Common myeloid progenitor, CD34-positive (primary cell): Measurements from ENCODE around the gene ABTB2.

Experiments
- CTCF ChIA-PET: fragments of 350-600 bp; sonication (Branson Sonifier 250); formaldehyde crosslinking; loops from one replicate; lab custom pipeline; 2021; ENCODE audit warnings: antibody characterized with exemption; lab: Charles Lee
- POLR2A ChIA-PET: fragments of 350-600 bp; sonication (Branson Sonifier 250); formaldehyde crosslinking; loops from one replicate; lab custom pipeline; 2021; ENCODE audit warnings: antibody characterized with exemption; lab: Charles Lee
- DNase-seq, 3 donors: peaks; one replicate each; pipeline versions ENCODE4 v3.0.0 to v3.0.0-alpha.2; 2013
- H3K27ac ChIP-seq, 2 experiments: 1 replicate in 1 of 2; 2 replicates in 1 of 2; pipeline ENCODE4 v1.7.0; 2013; ENCODE audit warnings: inconsistent platforms in 2 of 2, low read length in 2 of 2, mild to moderate bottlenecking in 2 of 2, low read depth in 1 of 2, moderate library complexity in 1 of 2; ENCODE audit not compliant: severe bottlenecking in 2 of 2, insufficient read depth in 1 of 2, poor library complexity in 1 of 2
- H3K27me3 ChIP-seq, 5 experiments: replicated peaks in 2 of 5; 1 replicate in 3 of 5; 2 replicates in 2 of 5; pipeline versions ENCODE4 v1.6.1 to v1.7.0; 2013; ENCODE audit warnings: low read length in 4 of 5, mild to moderate bottlenecking in 2 of 5, moderate library complexity in 2 of 5, inconsistent platforms in 1 of 5; ENCODE audit not compliant: insufficient read depth in 5 of 5, control insufficient read depth in 4 of 5
- H3K36me3 ChIP-seq, 4 experiments: 1 replicate in 2 of 4; 2 replicates in 2 of 4; pipeline versions ENCODE4 v1.6.1 to v1.7.0; 2013; ENCODE audit warnings: low read length in 3 of 4, control low read depth in 1 of 4, mild to moderate bottlenecking in 1 of 4; ENCODE audit not compliant: control insufficient read depth in 4 of 4, insufficient read depth in 4 of 4
- H3K4me1 ChIP-seq, 4 experiments: 1 replicate in 3 of 4; 2 replicates in 1 of 4; pipeline versions ENCODE4 v1.6.1 to v1.7.1; 2013; ENCODE audit warnings: low read length in 3 of 4, mild to moderate bottlenecking in 3 of 4, control low read depth in 1 of 4, inconsistent platforms in 1 of 4, moderate library complexity in 1 of 4; ENCODE audit not compliant: control insufficient read depth in 4 of 4, insufficient read depth in 4 of 4; ENCODE audit errors: control extremely low read depth in 1 of 4
- H3K4me3 ChIP-seq, 7 experiments: 1 replicate in 4 of 7; 2 replicates in 3 of 7; pipeline versions ENCODE4 v1.5.1 to v1.7.0; 2013; ENCODE audit warnings: mild to moderate bottlenecking in 7 of 7, low read length in 6 of 7, moderate library complexity in 6 of 7, inconsistent platforms in 2 of 7, low read depth in 2 of 7, control low read depth in 1 of 7; ENCODE audit not compliant: insufficient read depth in 4 of 7, control insufficient read depth in 1 of 7; ENCODE audit errors: extremely low read depth in 1 of 7
- H3K9me3 ChIP-seq, 5 experiments: 1 replicate in 4 of 5; 2 replicates in 1 of 5; pipeline versions ENCODE4 v1.6.1 to v1.7.1; 2013; ENCODE audit warnings: low read length in 4 of 5, mild to moderate bottlenecking in 2 of 5, inconsistent platforms in 1 of 5, low read depth in 1 of 5, moderate library complexity in 1 of 5; ENCODE audit not compliant: control insufficient read depth in 4 of 5, insufficient read depth in 2 of 5; ENCODE audit errors: control extremely low read depth in 1 of 5
- WGBS: methylation state at CpG from one replicate; pipeline ENCODE4 v1.1.5; 2013; ENCODE audit not compliant: insufficient coverage; 5-methylcytosine and 5-hydroxymethylcytosine counted together

ABTB2 gene

DNA sequence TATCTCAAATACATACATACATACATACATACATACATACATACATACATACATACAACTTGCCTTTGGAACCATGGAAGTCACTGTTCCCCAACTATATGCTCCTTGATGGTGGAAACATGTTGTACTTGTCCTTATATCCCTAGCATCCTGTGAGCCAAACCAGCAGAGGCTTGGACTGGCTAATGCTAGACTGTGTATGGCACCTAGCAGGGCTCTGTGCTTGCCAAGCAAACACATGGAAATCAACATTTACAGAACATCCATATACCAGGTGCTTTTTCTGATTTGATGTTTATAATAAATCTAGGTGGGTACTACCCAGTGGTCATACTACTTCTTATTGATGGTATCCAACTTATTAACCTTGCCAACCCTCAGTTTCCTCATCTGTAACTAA lies 86.1 kb downstream of the ABTB2 start:
- no peaks in the 10 kb centered on the region for H3K36me3 ChIP-seq
- no peaks in the 10 kb centered on the region for H3K9me3 ChIP-seq
- DNase-seq, result no peak
- no peaks in the 10 kb centered on the region for H3K27me3 ChIP-seq
- H3K4me1 ChIP-seq, result peaks cover 16 to 48% (median 41%) of the 10 kb centered on the region in 4 experiments
- H3K27ac ChIP-seq, result no peak overlapping the region
- CTCF ChIA-PET, result no interaction called here
- no peak overlapping the region for H3K4me3 ChIP-seq
- POLR2A ChIA-PET, result no interaction called here

GRCh38 chr11:34270711-34271110 lies 87.1 kb downstream of the ABTB2 start:
- no peaks in the 10 kb centered on the region for H3K36me3 ChIP-seq
- ChIA-PET CTCF (no interaction called here), POLR2A (interaction anchor here (0.7 kb wide), 1 partner anchor 485 kb away, joined by 4 read pairs; no protein-coding TSS in a partner anchor)
- H3K27ac ChIP-seq, result no peak overlapping the region
- peaks cover 16 to 57% (median 50%) of the 10 kb centered on the region in 4 experiments for H3K4me1 ChIP-seq
- no peaks in the 10 kb centered on the region for H3K27me3 ChIP-seq
- peak in 1 of 3 donors; percentile 29 for DNase-seq
- H3K4me3 ChIP-seq, result no peak overlapping the region
- no peaks in the 10 kb centered on the region for H3K9me3 ChIP-seq
- 100% methylated on average over 2 of the region's 5 CpGs for WGBS

DNA sequence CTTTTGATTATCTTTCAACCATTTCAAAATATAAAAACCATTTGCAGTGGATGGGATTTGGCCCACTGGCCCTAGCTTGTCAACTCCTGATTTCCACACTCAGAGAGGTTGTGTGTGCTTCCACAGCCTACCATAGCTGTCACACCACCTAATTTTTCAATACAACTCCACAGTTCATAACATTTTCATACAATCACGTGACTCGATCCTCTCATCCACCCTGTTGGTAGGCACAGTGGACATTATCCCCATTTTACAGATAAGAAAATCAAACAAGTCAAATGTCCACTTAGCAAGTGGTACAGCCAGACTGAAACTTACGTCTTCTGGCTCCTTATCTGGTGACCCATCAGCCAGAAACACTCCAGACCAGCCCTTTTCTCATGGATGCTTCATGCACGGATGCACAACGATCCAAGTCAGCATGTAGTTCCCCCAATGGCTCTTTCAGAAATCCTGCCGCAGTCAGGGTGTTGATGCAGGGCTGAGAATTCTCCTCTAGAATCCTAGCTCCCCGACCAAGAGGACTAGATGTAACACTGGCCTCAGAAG lies 88.0 kb downstream of the ABTB2 start:
- peaks cover 18 to 63% (median 53%) of the 10 kb centered on the region in 4 experiments for H3K4me1 ChIP-seq
- no peaks in the 10 kb centered on the region for H3K27me3 ChIP-seq
- no peaks in the 10 kb centered on the region for H3K36me3 ChIP-seq
- no peak for DNase-seq
- H3K9me3 ChIP-seq, result no peaks in the 10 kb centered on the region
- ChIA-PET POLR2A (interaction anchor here (0.5 kb wide), 1 partner anchor 65 kb away, joined by 3 read pairs; no protein-coding TSS in a partner anchor), CTCF (no interaction called here)
- no peak overlapping the region for H3K27ac ChIP-seq
- WGBS, result 96% methylated on average over 7 of the region's 7 CpGs
- H3K4me3 ChIP-seq, result peak overlapping the region in 1 of 7 experiments; percentile 39

DNA sequence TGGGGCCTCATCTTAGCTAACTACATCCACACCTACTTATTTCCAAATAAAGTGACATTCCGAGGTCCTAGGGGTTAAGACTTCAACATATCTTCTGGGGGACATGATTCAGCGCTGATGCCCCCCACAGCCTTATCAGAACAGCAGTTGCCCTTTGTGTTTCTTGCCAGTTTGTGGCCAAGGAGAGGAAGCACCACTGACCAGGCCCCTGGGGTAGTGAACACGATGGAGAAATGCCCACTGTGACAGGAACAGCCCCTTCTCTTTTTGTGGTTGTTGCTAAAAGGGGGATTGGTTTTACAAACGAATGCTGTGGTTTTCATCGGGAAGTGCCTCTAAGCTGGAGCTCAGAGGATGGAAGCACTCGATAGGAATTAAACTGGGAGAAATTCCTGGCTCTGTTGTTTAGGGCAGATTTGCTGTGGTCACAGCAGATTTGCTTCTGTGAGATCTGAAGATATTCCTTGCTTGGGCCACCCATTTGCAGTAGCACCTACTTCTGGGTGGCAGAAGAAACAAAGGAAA lies 88.8 kb downstream of the ABTB2 start:
- Histone ChIP-seq H3K4me3 (peak overlapping the region in 3 of 7 experiments; percentile 2 to 54 (median 39)), H3K27ac (no peak overlapping the region), H3K4me1 (peaks cover 19 to 69% (median 54%) of the 10 kb centered on the region in 4 experiments), H3K36me3 (no peaks in the 10 kb centered on the region), H3K27me3 (no peaks in the 10 kb centered on the region), H3K9me3 (no peaks in the 10 kb centered on the region)
- POLR2A ChIA-PET, result no interaction called here
- DNase-seq, result peak in 2 of 3 donors; percentile 54 to 64
- WGBS, result 0% methylated on average over 5 of the region's 6 CpGs
- CTCF ChIA-PET, result no interaction called here

DNA sequence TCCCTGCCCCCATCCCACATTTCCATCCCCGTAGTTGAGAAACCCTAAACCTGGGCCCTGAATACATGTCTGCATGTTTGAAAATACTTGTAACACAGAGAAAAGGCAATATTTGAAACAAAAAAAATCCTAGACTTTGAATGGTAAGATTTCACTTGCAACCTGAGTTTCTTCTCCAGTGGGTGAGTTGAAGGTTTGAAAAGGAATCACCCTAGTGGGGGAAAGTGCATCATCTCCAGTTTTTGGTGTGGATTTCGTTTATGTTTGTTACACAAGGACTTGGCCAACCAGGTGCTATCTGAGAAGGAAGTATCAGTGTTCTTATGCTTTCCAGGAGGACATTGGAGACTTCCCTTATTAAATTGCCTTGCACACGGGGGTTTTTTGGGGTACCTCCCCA lies 90.4 kb downstream of the ABTB2 start:
- CTCF ChIA-PET, result no interaction called here
- no peaks in the 10 kb centered on the region for H3K9me3 ChIP-seq
- peak overlapping the region in 1 of 2 experiments; percentile 6 for H3K27ac ChIP-seq
- POLR2A ChIA-PET, result no interaction called here
- DNase-seq, result peak in 2 of 3 donors; percentile 33 to 41
- H3K4me1 ChIP-seq, result peaks cover 19 to 78% (median 54%) of the 10 kb centered on the region in 4 experiments
- no peaks in the 10 kb centered on the region for H3K36me3 ChIP-seq
- H3K4me3 ChIP-seq, result no peak overlapping the region
- 33% methylated on average over 1 of the region's 3 CpGs for WGBS
- H3K27me3 ChIP-seq, result no peaks in the 10 kb centered on the region

DNA sequence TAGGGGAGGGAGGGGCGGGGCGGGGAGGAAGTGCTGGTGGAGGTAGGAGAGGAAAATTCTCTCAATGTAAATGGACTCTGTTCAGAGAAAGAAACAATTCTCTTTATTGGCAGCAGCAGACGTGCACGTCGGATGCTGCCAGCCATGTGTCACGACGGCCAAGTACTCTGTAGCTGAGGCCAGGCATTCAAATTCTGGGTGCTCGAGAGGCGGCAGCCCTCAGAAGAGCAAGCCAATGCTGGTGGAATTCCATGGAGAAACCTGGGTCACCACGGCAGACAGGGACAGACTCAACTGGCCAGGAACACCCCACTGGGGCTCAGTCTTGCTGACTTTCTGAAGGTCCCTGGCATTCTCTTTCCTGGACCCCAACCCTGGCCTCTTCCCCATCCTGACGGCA lies 90.8 kb downstream of the ABTB2 start:
- peaks cover 19 to 79% (median 54%) of the 10 kb centered on the region in 4 experiments for H3K4me1 ChIP-seq
- 42% methylated on average over 8 of the region's 11 CpGs for WGBS
- DNase-seq, result peak in 1 of 3 donors; percentile 24

DNA sequence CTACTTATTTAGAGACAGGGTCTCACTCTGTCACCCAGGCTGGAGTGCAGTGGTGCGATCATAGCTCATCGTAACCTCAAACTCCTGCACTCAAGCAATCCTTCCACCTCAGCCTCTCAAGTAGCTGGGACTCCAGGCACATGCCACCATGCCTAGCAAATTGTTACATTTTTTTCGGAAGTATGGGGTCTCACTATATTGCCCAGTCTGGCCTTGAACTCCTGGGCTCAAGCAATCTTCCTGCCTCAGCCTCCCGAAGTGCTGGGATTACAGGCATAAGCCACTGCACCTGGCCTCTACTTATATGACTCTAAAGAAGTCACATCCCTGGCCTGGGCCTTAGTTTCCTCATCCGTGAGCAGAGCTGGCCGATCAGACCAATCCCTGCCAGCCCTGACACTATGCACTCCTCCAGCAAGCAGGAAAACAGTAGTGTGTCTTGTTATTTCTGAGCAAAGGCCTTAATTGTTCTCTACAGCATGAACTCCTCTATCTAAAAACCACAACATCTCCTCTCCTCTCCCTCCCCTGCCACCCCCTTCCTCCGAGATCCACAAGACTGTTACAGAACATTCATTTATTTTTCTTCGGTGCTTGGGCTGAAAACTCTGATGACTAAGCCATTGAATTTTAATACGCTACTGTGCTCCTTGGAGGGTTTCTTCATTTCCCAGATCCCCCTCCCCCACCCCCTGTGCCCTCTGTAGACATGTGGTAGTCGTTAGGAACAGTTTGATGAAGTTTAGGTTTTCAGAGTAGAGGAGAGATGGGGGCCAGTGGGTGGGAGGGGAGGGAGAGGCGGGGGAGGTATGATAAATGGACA lies 91.5 kb downstream of the ABTB2 start:
- ChIA-PET CTCF (no interaction called here), POLR2A (no interaction called here)
- WGBS, result 51% methylated on average over 7 of the region's 11 CpGs
- peak; percentile 70 to 88 (median 85) for DNase-seq
- H3K27ac ChIP-seq, result peak overlapping the region in 1 of 2 experiments; percentile 25
- H3K4me3 ChIP-seq, result peak overlapping the region in 2 of 7 experiments; percentile 10 to 24
- H3K36me3 ChIP-seq, result no peaks in the 10 kb centered on the region
- H3K27me3 ChIP-seq, result no peaks in the 10 kb centered on the region
- no peaks in the 10 kb centered on the region for H3K9me3 ChIP-seq
- peaks cover 19 to 75% (median 52%) of the 10 kb centered on the region in 4 experiments for H3K4me1 ChIP-seq

More for the DNA sequence above, 90.8 kb downstream of the ABTB2 start:
- H3K27ac ChIP-seq, result peak overlapping the region in 1 of 2 experiments; percentile 6
- no peak overlapping the region for H3K4me3 ChIP-seq
- no peaks in the 10 kb centered on the region for H3K27me3 ChIP-seq
- H3K36me3 ChIP-seq, result no peaks in the 10 kb centered on the region
- ChIA-PET CTCF (no interaction called here), POLR2A (no interaction called here)
- H3K9me3 ChIP-seq, result no peaks in the 10 kb centered on the region
